Lower leg skin (tissue), 3 donors: ENCODE measurements around the gene MTRF1L.

Experiments used
- CTCF ChIP-seq, 3 donors: fragments of 450-650 bp; IDR thresholded peaks; one replicate each; pipeline ENCODE4 v1.5.1; 2016; ENCODE audit warnings: antibody characterized with exemption in 3 of 3, mild to moderate bottlenecking in 3 of 3, moderate library complexity in 2 of 3
- POLR2A ChIP-seq, 2 donors: fragments of 450-650 bp; IDR thresholded peaks; one replicate each; pipeline ENCODE4 v1.6.1; 2016 to 2017; ENCODE audit warnings: antibody characterized with exemption in 2 of 2, mild to moderate bottlenecking in 1 of 2, moderate library complexity in 1 of 2

- TF ChIP-seq CTCF (IDR thresholded peaks at IDR 0.05) (no peak), POLR2A (IDR thresholded peaks at IDR 0.05) (no peak)
Observed at GRCh38 chr6:152946484-152946883, 56.0 kb downstream of the MTRF1L start.
